Measurements from ENCODE around the gene WDR54.
A peak's percentile ranks its signal among the peaks of the same experiment; 100 is the strongest.

Gene WDR54

GRCh38 chr2:74421221-74421870 is at the start of gene WDR54, which contains the start of gene C2orf81:
Gene WDR54, plus strand, starts transcription at chr2:74421730. Its CDS starts 424 bp downstream, at chr2:74422154.
Gene C2orf81, minus strand, starts transcription at chr2:74421619. Its CDS starts 59 bp downstream, at chr2:74421560.
- DNase-seq, result peak; percentile 96

DNA sequence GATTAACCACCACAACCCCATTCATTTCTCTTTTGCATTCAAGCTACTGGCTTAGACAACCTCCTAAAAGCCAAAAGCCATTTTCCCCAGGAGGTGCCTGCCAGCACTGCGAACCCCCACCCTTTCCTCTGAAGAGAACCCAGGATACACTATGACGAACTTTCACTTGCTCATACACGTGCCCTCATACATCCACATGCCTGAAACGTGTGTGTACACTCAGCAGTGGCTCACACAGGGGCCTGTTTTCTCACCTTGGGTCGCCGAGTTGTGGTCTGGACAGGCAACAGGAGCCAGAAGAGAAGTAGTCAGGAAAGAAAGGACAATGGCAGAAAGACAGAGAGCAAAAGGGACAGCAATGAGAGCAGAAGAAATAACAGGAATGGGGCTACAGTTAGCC is 48.9 kb upstream of the WDR54 start:
- no peak for DNase-seq

DNA sequence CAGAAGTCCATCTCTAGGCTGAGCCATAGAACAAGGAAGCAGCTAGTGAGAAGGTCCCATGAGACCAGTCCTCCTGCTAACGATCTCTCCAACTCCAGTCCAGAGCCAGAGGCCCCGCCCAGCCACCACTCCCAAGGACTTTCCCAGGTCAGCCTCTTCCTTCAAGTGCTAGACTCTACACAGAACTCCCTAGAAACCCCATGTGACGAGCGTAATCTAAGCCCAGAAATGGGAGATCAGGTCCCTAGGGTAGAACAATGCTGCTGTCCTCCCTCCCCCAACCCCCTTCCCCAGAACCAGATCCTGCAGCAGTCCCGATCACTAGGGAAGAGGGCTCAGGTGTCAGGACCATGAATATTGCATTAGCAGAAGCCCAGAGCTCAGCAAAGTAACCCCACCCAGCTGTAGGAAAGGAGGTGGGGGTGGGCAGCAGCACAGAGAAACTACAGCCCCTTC is 48.3 kb upstream of the WDR54 start:
- no peak for DNase-seq

DNA sequence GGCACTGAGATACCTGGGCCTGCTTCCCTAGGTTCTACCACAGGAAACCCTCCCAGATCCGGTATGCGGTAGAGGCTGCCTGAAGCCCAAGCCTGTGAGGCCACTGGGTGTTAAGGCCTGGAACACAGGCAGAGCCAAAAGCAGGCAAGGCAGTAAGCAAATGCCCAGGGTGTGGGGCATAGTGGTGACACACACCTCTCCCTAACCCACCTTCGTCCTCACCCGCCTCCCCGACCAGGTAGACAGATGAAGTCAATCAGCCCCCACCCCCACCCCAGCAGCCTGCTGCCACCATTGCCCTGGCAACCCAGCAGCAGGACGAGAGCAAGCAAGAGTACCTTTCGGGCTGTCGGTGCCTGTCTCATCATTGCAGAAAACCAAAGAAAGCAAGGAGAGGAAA is 47.5 kb upstream of the WDR54 start:
- no peak for DNase-seq

DNA sequence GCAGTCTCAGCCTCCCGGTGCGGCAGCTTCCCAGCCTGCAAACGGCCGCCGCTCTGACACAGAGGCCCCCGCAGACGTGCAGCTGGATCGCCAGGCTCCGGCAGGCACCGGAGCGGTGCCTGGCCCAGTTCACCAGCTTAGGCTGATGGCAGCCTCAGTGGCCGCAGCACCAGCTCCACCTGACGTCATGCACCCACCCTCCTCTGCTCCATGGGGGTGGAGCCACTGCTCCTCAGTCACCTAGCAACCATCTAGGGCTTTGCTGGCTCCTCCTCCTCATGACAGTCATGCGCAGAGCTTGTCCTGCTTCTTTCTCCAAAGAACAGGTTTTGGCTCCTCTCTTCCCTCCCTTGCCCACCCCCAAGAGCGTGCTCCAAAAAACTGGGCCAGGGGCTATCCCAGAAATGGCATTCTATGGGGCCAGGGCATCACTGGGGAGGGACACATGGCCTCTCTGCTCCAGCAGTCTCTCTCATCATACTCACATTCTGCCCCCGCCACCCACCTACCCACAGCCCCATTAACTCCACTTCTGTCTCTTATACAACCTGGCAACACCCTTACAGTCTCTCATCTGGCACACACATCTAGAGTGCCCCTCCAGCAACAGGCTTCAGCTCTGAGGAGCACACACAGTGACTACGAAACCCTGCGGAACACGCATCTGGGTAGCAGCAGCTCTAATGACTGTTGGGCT is 46.9 kb upstream of the WDR54 start:
- no peak for DNase-seq

DNA sequence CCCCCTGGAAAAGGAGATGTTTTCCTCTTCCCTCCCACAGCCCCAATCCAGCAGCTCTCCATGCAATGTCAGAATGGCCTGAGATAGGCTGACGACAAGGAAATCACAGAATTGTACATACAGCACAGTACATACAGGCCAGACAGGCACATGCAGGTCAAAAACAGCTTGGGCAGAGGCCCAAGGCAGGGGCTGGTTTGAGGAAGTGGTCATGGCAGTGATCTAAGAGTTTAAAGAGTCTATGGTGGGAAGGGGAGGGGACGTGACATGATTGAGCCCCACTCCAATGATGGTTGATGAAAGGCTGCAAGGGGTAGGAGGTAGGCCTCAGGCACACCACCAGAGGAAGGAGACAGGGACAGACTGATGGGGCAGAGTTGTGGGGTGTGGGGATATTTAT is 45.7 kb upstream of the WDR54 start:
- DNase-seq, result peak; percentile 48

GRCh38 chr2:74378007-74378406 is 43.5 kb upstream of the WDR54 start:
- no peak for DNase-seq

GRCh38 chr2:74379851-74380789 is 41.4 kb upstream of the WDR54 start, which contains the start of gene DCTN1:
Gene DCTN1, minus strand, starts transcription at chr2:74380311. Its CDS starts 274 bp downstream, at chr2:74380037.
- peak; percentile 34 for DNase-seq

DNA sequence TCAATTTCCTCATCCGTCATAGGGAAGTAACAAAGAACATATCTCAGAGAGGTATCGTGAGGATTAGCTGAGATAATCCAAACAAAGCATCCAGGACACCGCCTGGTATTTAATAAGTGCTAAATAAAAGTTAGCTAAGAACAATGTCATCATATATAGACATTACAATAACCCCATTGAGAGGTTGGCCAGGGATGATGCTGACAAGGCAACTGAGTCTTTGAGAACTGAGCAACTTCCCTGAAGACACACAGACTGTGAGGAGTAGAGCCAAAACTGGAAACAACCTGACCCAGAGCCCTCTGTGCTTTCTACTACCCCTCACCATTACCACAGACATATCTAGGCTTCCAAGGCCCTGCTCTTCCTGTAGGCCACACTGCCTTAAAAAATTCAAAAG is 39.8 kb upstream of the WDR54 start:
- DNase-seq, result no peak

DNA sequence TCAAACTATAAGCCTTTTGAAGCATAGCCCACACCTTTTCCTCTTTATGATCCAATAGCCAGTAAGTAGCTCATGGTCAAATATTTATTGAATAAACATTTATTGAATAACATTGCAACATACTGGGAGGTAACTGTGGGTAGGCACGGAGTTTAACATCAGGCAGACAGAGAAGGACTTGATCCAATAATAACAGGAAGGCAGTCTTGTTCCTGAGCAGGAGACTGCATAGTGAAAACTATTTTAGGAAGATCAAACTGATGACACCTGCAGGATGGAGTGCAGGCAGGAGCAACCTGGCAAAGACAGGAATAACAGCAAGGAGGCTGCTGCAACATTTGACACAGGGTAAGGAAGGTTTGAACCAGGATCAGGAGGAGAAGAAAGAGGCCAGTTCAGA is 38.3 kb upstream of the WDR54 start:
- DNase-seq, result no peak

DNA sequence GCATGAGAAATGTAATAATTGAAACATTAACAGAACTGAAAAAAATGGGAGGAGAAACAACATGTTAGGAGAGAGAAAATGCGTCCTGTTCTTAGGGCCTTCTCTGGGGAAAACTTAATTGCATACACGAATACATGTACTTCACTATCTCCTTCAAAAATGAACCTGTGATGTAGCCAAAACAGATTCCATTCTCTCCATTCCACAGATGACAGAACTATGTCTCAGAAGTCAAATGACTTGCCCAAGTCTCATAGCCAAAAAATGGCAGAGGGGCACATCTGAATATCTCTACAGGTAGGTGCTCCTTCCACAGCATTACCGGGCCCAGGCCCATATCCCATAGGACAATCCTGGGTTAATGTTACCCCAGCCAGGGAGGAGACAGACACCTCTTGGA is 37.5 kb upstream of the WDR54 start:
- DNase-seq, result no peak

DNA sequence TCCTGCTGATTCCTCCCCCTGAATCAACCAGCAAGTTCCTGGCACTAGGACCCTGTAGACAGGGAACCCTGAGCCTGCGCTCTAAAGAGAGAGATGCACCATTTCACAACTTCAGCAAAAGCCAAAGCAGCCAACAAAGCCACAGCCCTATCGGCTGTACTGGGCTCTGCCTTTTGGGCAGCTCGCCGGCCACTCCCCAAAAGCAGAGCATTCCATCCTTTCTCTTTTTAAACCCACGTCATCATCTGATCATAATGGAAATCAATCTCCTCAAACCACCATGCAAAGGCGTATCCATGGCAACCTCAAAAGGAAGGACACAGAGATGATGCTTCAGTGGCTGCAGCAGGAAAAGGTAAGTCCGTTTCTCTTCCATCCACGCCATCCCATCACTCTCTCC is 36.1 kb upstream of the WDR54 start:
- peak; percentile 43 for DNase-seq

DNA sequence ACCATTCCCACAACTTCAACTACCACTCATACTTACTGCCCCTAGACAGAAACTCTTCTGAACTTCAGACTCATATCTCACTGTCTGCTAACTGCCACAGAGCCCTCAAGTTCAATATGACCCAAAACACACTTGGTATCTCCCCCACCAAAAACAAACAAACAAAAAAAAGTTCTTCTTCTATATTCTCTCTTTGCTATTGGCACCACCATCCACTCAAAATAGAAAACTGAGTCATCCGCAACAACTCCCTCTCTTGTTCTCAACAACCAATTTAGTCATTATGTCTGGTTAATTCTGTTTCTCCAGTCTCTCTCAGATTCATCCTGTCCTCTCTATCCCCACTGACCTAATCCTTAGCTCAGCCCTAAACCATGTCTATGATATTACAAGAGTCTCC is 34.2 kb upstream of the WDR54 start:
- no peak for DNase-seq

GRCh38 chr2:74390606-74391005 is 30.9 kb upstream of the WDR54 start:
- DNase-seq, result no peak

DNA sequence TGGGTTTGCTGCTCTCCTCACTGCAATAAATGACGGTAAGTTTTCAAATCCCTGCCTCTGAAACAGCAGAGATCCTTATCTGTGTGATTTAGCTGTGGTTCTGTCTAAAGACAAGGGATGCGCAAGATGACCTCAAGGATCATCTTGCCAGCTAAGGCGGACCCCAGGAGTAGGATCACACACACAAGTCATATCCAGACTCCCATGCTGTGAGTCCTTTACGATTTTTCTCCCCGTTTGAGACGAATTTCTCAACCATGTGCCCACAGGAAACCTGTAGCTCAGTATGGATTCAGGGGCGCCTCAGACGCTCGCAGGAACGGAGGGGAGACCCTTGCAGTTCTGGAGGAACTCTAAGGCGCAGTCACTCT is 30.3 kb upstream of the WDR54 start:
- DNase-seq, result peak; percentile 44

DNA sequence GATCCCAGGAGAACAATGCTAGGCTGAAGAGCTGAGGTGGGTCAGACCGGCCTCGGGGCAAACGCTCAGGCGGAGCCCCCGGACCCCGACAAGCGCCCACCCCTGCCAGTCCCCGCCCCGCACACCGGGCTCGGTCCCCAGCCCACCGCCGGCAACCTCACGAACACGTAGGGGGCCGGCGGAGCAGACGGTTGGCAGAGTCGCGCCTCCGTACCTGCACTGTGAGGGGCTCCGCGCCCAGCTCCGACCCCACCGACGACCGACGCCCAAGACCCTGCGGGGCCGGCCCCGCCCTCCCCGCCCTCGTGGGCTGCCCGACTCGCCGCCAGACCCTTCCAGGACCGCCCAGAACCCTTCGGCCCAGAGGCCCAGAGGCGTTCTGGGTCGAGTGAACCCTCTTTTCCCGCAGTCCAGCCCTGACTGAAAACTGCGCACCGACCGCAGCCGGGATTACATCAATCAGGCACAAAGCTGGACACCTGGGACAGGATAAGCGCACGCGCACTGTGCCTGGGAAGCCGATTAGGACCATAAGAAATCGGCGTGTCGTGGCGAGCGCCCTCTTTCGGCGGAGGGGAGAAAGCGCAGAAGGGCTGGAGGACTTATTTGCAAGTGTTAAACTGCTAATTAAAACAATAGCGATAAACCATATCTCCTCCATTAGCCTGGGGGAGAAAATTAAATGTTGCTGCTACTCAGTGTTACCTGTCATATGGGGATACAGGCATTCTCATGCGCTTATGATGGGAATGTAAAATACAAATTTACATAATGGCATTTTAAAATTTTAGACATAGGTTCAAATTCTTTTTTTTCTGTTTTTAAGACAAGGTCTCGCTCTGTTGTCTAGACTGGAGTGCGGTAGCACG is 29.7 kb upstream of the WDR54 start:
- DNase-seq, result peak; percentile 97

DNA sequence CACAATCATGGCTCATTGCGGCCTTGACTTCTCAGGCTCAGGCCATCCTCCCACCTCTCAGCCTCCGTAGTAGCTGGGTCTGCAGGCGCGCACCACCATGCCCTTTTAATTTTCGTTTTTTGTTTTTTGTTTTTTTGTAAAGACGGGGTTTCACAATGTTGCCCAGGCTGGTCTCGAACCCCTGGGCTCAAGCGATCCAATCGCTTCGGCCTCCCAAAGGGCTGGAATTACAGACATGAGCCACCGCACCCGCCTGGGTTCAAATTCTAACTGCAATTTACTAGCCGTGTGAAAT is 29.1 kb upstream of the WDR54 start:
- no peak for DNase-seq

DNA sequence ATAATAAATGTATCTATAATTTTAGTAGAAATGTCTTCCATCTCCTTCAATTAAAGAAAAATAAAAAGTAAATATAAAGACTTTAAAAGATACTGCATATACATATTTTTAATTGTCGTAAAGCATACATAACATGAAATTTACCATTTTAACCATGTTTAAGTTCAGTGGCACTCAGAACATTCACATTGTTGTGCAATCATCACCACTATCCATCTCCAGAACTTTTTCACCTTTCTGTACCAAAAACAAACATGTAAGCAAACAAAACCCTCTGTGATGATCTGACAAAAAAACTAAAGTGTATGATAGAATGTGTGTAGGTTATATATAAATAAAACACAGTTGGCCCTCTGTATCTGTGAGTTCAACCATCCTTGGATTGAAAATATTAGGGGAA is 28.0 kb upstream of the WDR54 start:
- DNase-seq, result no peak

- DNase-seq, result no peak
Observed at GRCh38 chr2:74396149-74396548, 25.4 kb upstream of the WDR54 start.

- peak; percentile 78 for DNase-seq
Observed at GRCh38 chr2:74399785-74400184, 21.7 kb upstream of the WDR54 start.

DNA sequence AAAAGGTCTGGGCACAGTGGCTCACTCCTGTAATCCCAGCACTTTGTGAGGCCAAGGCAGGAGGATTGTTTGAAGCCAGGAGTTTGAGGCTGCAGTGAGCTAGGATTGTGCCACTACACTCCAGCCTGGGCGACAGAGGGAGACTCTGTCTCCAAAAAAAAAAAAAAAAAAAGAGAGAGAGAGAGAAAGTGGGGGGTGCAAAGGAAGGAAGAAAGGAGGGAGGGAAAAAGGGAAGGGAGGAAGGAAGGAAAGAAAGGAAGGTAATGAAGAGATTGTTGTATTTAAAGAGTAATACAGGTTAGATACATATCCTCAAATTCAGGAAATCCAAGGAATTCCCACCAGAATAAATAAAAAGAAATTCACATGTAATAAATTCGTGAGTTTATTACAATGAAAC is 19.6 kb upstream of the WDR54 start:
- no peak for DNase-seq

- no peak for DNase-seq
Observed at GRCh38 chr2:74406035-74406434, 15.5 kb upstream of the WDR54 start.

DNA sequence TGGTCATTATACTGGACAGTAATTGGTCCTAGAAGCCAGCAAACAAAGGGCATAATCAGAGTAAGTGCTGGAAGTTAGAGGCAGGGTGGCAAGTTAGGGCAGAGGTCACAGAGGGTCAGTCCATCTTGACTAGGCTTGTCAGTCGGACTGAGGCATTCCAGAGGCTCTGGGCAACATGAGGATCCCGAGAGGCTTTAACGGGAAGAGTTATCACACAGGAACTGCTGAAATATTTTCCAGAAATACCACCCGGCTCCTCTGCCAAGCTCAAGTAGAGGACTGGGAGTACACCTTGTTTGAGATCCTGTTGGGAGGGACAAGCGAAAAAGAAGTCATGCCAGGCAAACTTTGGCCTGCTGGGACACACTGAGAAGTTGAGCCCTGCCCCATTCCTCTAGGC is 13.8 kb upstream of the WDR54 start:
- no peak for DNase-seq
